PC-3 (cell line): ENCODE results near the gene EHHADH. TPM values are rescaled to one million over a fixed set of nuclear protein-coding genes. Genes with fewer than 3 reads are reported as not detected.

Experiments
- ATAC-seq: fragments of 200-7000 bp; cut with Tn5 transposase; 2 replicates; pipeline ENCODE4 v1.9.1; 2020; ENCODE audit warnings: mild to moderate bottlenecking, moderate library complexity
- BruUV-seq: library from RNA; stranded (reverse); fragments of 400-500 nt; replicated peaks from 2 replicates; lab custom pipeline; 2021; lab: Mats Ljungman, UMichigan
- CTCF ChIA-PET: fragments of 300-600 bp; sonication (Branson Sonifier 250); formaldehyde crosslinking; loops from one replicate; lab custom pipeline; 2022; ENCODE audit warnings: antibody characterized with exemption; lab: Charles Lee
- POLR2A ChIA-PET: fragments of 300-600 bp; sonication (Branson Sonifier 250); formaldehyde crosslinking; loops from one replicate; lab custom pipeline; 2022; ENCODE audit warnings: antibody characterized with exemption; ENCODE audit not compliant: unreplicated experiment; lab: Charles Lee
- DNase-seq: peaks from one replicate; pipeline ENCODE4 v3.0.0-alpha.2; 2015
- H2AFZ ChIP-seq: fragments of 300-600 bp; sonication (generic); 2 replicates; pipeline ENCODE4 v1.6.0; 2016; ENCODE audit warnings: antibody characterized with exemption, low read length
- H3F3A ChIP-seq: fragments of 300-600 bp; sonication (generic); one replicate; pipeline ENCODE4 v1.6.0; 2017; ENCODE audit warnings: antibody characterized with exemption, low read length, control low read depth, mild to moderate bottlenecking; ENCODE audit not compliant: unreplicated experiment
- H3K27ac ChIP-seq: fragments of 300-600 bp; sonication (generic); 2 replicates; pipeline ENCODE4 v1.5.1; 2016; ENCODE audit warnings: mild to moderate bottlenecking, low read length
- H3K27me3 ChIP-seq: fragments of 300-600 bp; sonication (generic); 2 replicates; pipeline ENCODE4 v1.6.1; 2016; ENCODE audit warnings: low read length, mixed read lengths
- H3K36me3 ChIP-seq: fragments of 300-600 bp; sonication (generic); 2 replicates; pipeline ENCODE4 v1.6.1; 2016; ENCODE audit warnings: low read depth, mixed run types, low read length, mixed read lengths
- H3K4me1 ChIP-seq: fragments of 300-600 bp; sonication (generic); 2 replicates; pipeline ENCODE4 v1.5.1; 2016; ENCODE audit warnings: low read length; ENCODE audit not compliant: insufficient read depth
- H3K4me2 ChIP-seq: fragments of 300-600 bp; sonication (generic); 2 replicates; pipeline ENCODE4 v1.6.0; 2016; ENCODE audit warnings: low read length
- H3K4me3 ChIP-seq: fragments of 300-600 bp; sonication (generic); 2 replicates; pipeline ENCODE4 v1.5.1; 2016; ENCODE audit warnings: mild to moderate bottlenecking, low read length, mixed read lengths
- H3K79me2 ChIP-seq: fragments of 300-600 bp; sonication (generic); 2 replicates; pipeline ENCODE4 v1.6.1; 2017; ENCODE audit warnings: low read length, mixed read lengths
- H3K9ac ChIP-seq: fragments of 300-600 bp; sonication (generic); 2 replicates; pipeline ENCODE4 v1.6.0; 2016; ENCODE audit warnings: mild to moderate bottlenecking, low read length
- H3K9me2 ChIP-seq: fragments of 300-600 bp; sonication (generic); replicated peaks from 2 replicates; pipeline ENCODE4 v1.6.1; 2016; ENCODE audit warnings: mixed run types, low read length, mixed read lengths
- H3K9me3 ChIP-seq: fragments of 300-600 bp; sonication (generic); 2 replicates; pipeline ENCODE4 v1.6.1; 2016; ENCODE audit warnings: low read length, mixed read lengths
- H4K20me1 ChIP-seq: fragments of 300-600 bp; sonication (generic); 2 replicates; pipeline ENCODE4 v1.6.1; 2016; ENCODE audit warnings: low read length, mixed read lengths
- EZH2 ChIP-seq: fragments of 300-600 bp; sonication (generic); IDR thresholded peaks from one replicate; pipeline ENCODE4 v1.6.1; 2017; ENCODE audit warnings: antibody characterized with exemption, mild to moderate bottlenecking, low read length; ENCODE audit not compliant: unreplicated experiment
- EZH2phosphoT487 ChIP-seq: fragments of 300-600 bp; sonication (generic); IDR thresholded peaks from 2 replicates; pipeline ENCODE4 v1.6.1; 2018; ENCODE audit warnings: mild to moderate bottlenecking, antibody characterized with exemption, low read length, borderline replicate concordance
- intact Hi-C: fragments of 100-400 bp; cut with micrococcal nuclease; formaldehyde crosslinking; loops from 2 replicates; pipeline ENCODE4 v1.9.0; 2023
- total RNA-seq: library from RNA; depleted of rRNA; stranded (reverse); fragments of >200 nt; gene quantifications from 2 replicates; pipeline ENCODE4 v1.2.3, GENCODE V29; 2014
- TF ChIP-seq, protein P1 (sequence below): fragments of 300-600 bp; sonication (generic); conservative IDR thresholded peaks from 2 replicates; pipeline ENCODE4 v1.5.1; 2017; ENCODE audit warnings: antibody characterized with exemption, low read depth, mild to moderate bottlenecking, low read length

Gene EHHADH
- total RNA-seq, 1 experiment from 2014 or later: 7.1 TPM

GRCh38 chr3:185267193-185267592, 13.3 kb upstream of the EHHADH start:
- no peak overlapping the region for H3K9ac ChIP-seq
- H3K27ac ChIP-seq: no peak overlapping the region
- no peaks in the 10 kb centered on the region for H3K36me3 ChIP-seq
- H3K4me3 ChIP-seq: no peak overlapping the region
- H3K27me3 ChIP-seq: no peaks in the 10 kb centered on the region
- no peak for ATAC-seq
- H3K4me2 ChIP-seq: no peak overlapping the region
- H3K9me2 ChIP-seq: no peaks in the 10 kb centered on the region
- H3K9me3 ChIP-seq: no peaks in the 10 kb centered on the region
- no peaks in the 10 kb centered on the region for H3F3A ChIP-seq
- intact Hi-C loops: no loop called here
- CTCF ChIA-PET: no interaction called here
- H3K79me2 ChIP-seq: no peaks in the 10 kb centered on the region
- BruUV-seq: no TSS peak
- no peaks in the 10 kb centered on the region for H4K20me1 ChIP-seq
- TF ChIP-seq EZH2 (no peak), EZH2phosphoT487 (no peak)
- TF ChIP-seq, protein P1, sequence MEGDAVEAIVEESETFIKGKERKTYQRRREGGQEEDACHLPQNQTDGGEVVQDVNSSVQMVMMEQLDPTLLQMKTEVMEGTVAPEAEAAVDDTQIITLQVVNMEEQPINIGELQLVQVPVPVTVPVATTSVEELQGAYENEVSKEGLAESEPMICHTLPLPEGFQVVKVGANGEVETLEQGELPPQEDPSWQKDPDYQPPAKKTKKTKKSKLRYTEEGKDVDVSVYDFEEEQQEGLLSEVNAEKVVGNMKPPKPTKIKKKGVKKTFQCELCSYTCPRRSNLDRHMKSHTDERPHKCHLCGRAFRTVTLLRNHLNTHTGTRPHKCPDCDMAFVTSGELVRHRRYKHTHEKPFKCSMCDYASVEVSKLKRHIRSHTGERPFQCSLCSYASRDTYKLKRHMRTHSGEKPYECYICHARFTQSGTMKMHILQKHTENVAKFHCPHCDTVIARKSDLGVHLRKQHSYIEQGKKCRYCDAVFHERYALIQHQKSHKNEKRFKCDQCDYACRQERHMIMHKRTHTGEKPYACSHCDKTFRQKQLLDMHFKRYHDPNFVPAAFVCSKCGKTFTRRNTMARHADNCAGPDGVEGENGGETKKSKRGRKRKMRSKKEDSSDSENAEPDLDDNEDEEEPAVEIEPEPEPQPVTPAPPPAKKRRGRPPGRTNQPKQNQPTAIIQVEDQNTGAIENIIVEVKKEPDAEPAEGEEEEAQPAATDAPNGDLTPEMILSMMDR: no peak
- DNase-seq: no peak
- no peaks in the 10 kb centered on the region for H3K4me1 ChIP-seq
- H2AFZ ChIP-seq: no peak overlapping the region
- POLR2A ChIA-PET: no interaction called here

- intact Hi-C loops: no loop called here
- ChIA-PET CTCF (no interaction called here), POLR2A (no interaction called here)
- H3K27me3 ChIP-seq: no peaks in the 10 kb centered on the region
- no peaks in the 10 kb centered on the region for H3K9me3 ChIP-seq
- no peak for DNase-seq
- H3K4me2 ChIP-seq: no peak overlapping the region
- H3F3A ChIP-seq: no peaks in the 10 kb centered on the region
- H3K4me3 ChIP-seq: no peak overlapping the region
- no peaks in the 10 kb centered on the region for H3K9me2 ChIP-seq
- H2AFZ ChIP-seq: no peak overlapping the region
- BruUV-seq: no TSS peak
- H4K20me1 ChIP-seq: no peaks in the 10 kb centered on the region
- no peaks in the 10 kb centered on the region for H3K79me2 ChIP-seq
- H3K4me1 ChIP-seq: no peaks in the 10 kb centered on the region
- ATAC-seq: no peak
- H3K36me3 ChIP-seq: no peaks in the 10 kb centered on the region
- TF ChIP-seq EZH2 (no peak), EZH2phosphoT487 (no peak)
- TF ChIP-seq, protein P1: no peak
- no peak overlapping the region for H3K27ac ChIP-seq
- no peak overlapping the region for H3K9ac ChIP-seq
Observed at GRCh38 chr3:185264849-185265553, 11.2 kb upstream of the EHHADH start.

GRCh38 chr3:185263423-185263822, 9.6 kb upstream of the EHHADH start:
- no peak overlapping the region for H3K9ac ChIP-seq
- no peaks in the 10 kb centered on the region for H3K9me3 ChIP-seq
- H3K4me3 ChIP-seq: no peak overlapping the region
- no peaks in the 10 kb centered on the region for H3K79me2 ChIP-seq
- no peaks in the 10 kb centered on the region for H3F3A ChIP-seq
- no peaks in the 10 kb centered on the region for H3K9me2 ChIP-seq
- DNase-seq (no peak), ATAC-seq (no peak)
- intact Hi-C loops: no loop called here
- ChIA-PET POLR2A (no interaction called here), CTCF (no interaction called here)
- no peaks in the 10 kb centered on the region for H4K20me1 ChIP-seq
- no peaks in the 10 kb centered on the region for H3K4me1 ChIP-seq
- H3K27ac ChIP-seq: no peak overlapping the region
- TF ChIP-seq, protein P1: no peak
- no peak for TF ChIP-seq EZH2phosphoT487
- TF ChIP-seq EZH2: no peak
- H3K27me3 ChIP-seq: no peaks in the 10 kb centered on the region
- H2AFZ ChIP-seq: no peak overlapping the region
- no TSS peak for BruUV-seq
- H3K4me2 ChIP-seq: no peak overlapping the region
- H3K36me3 ChIP-seq: no peaks in the 10 kb centered on the region
